ENCODE results near the gene ATP10A. TPM values are rescaled to one million over a fixed set of nuclear protein-coding genes. Genes with fewer than 3 reads are reported as not detected.
A peak's percentile ranks its signal among the peaks of the same experiment; 100 is the strongest.

Gene ATP10A
- total and polyA plus RNA-seq, 8 donors: 0.04 to 1.2 (median 0.41) TPM

DNA sequence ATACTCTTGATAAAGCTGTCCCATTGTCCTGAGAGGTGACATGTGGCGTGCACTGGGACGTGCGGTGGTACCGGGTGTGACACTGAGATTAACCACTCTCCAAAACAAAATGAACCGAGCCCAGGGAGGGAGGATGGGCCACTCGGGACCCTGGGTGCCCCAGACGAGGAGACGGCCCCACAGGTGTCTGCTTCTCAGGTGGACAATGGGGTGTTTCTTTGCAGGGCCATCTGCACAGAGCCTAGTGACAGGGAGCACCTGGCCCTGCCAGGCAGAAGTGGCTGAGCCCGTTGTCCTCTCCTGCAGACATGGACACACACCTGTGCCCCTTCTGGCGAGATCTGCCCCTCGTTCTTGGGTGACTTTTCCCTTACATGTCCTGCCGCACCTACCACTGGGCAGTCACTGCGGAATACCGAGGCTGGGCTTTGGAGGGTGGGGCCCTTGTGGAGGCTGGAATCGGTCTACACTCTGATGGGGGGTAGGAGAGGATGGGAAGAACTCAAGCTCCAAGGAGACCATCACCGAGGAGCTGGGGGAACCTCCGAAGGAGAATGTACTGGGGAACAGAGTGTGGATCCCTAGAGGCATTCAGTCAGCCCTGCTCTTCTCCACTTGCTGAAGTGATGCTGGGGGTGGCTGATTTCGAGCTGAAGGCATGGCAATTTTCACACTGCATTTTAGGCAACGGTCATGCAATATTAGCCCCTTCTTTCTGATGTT is 153.5 kb downstream of the ATP10A start:
- TF ChIP-seq, protein P1, sequence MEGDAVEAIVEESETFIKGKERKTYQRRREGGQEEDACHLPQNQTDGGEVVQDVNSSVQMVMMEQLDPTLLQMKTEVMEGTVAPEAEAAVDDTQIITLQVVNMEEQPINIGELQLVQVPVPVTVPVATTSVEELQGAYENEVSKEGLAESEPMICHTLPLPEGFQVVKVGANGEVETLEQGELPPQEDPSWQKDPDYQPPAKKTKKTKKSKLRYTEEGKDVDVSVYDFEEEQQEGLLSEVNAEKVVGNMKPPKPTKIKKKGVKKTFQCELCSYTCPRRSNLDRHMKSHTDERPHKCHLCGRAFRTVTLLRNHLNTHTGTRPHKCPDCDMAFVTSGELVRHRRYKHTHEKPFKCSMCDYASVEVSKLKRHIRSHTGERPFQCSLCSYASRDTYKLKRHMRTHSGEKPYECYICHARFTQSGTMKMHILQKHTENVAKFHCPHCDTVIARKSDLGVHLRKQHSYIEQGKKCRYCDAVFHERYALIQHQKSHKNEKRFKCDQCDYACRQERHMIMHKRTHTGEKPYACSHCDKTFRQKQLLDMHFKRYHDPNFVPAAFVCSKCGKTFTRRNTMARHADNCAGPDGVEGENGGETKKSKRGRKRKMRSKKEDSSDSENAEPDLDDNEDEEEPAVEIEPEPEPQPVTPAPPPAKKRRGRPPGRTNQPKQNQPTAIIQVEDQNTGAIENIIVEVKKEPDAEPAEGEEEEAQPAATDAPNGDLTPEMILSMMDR (IDR thresholded peaks at IDR 0.05): no peak
- Histone ChIP-seq H3K27ac (no peak overlapping the region), H3K9me3 (no peaks in the 10 kb centered on the region), H3K4me1 (no peaks in the 10 kb centered on the region), H3K36me3 (no peaks in the 10 kb centered on the region), H3K27me3 (no peaks in the 10 kb centered on the region), H3K4me3 (no peak overlapping the region)
- 56 to 60% methylated on average over 19 of the region's 19 CpGs for WGBS, 2 donors
- intact Hi-C loops (cut with DNase I): loop anchor here in 1 of 3 donors (10.0 kb wide), 1 partner anchor 65 kb away; no protein-coding TSS in a partner anchor
- DNase-seq (peak in 1 of 6 donors; percentile 50), FAIRE-seq (no peak), ATAC-seq (no peak)

DNA sequence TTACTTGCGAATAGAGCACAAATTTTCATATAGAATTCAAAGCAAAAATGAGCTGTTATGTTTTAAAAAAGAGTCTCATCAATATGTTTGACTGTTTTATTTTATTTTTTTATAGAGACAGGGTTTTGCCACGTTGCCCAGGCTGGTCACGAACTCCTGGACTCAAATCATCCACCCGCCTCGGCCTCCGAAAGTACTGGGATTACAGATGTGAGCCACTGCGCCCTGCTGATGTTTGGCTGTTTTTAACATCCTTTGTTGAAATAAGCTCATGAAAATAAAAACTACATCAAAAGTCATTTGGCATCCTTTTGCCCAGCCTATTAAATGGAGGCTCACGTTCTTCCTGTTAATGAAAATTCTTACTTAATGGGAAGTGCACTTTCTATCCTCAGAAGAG is 154.7 kb downstream of the ATP10A start:
- no peaks in the 10 kb centered on the region for H3K27me3 ChIP-seq
- H3K9me3 ChIP-seq: no peaks in the 10 kb centered on the region
- no peaks in the 10 kb centered on the region for H3K4me1 ChIP-seq
- intact Hi-C loops (cut with DNase I): loop anchor here in 1 of 3 donors (10.0 kb wide), 1 partner anchor 64 kb away; no protein-coding TSS in a partner anchor
- H3K27ac ChIP-seq: no peak overlapping the region
- no peak overlapping the region for H3K4me3 ChIP-seq
- TF ChIP-seq, protein P1 (IDR thresholded peaks at IDR 0.05): no peak
- DNase-seq (peak in 1 of 6 donors; percentile 10), FAIRE-seq (no peak), ATAC-seq (no peak)
- H3K36me3 ChIP-seq: no peaks in the 10 kb centered on the region
- 72 to 81% methylated on average over 8 of the region's 8 CpGs for WGBS, 2 donors

DNA sequence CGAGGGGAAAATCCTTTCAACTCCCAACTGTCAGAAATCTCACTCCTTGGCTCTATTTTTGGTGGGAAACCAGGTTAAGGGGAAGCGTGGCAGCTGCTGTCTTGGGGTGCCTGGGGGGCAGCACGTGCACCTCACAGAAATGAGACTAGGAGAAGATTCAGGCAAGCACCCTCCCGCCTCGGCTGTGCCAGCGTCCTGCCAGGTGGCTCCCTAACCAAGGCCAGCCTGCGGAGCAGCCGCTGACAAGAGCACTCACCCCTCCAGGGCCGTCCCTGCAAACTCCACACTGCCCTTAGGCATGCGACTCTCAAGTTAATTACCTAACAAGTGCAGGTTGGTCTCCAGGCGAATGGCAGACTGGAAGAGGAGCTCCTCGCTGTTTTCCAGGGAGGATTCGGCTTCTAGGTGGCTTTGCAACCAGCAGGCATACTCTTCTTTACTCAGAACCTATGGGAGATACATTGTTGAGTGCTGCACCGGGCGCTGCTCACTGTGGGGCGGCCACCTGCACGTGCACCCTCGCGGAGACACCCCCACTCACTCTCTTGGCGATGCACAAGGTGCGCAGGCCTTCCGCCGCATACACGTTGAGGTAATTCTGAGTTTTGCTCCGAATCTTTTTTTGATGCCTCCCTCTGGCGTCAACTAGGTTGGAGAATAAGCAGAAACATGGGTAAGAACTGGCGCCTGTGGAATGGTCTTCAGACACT is 155.3 kb downstream of the ATP10A start:
- Histone ChIP-seq H3K9me3 (no peaks in the 10 kb centered on the region), H3K4me3 (no peak overlapping the region), H3K4me1 (no peaks in the 10 kb centered on the region), H3K36me3 (no peaks in the 10 kb centered on the region), H3K27me3 (no peaks in the 10 kb centered on the region), H3K27ac (no peak overlapping the region)
- DNase-seq (peak in 1 of 6 donors; percentile 32), ATAC-seq (no peak), FAIRE-seq (no peak)
- 56 to 66% methylated on average over 27 of the region's 27 CpGs for WGBS, 2 donors
- TF ChIP-seq, protein P1 (IDR thresholded peaks at IDR 0.05): no peak
- intact Hi-C loops (cut with DNase I): loop anchor here in 1 of 3 donors (10.0 kb wide), 1 partner anchor 63 kb away; no protein-coding TSS in a partner anchor

DNA sequence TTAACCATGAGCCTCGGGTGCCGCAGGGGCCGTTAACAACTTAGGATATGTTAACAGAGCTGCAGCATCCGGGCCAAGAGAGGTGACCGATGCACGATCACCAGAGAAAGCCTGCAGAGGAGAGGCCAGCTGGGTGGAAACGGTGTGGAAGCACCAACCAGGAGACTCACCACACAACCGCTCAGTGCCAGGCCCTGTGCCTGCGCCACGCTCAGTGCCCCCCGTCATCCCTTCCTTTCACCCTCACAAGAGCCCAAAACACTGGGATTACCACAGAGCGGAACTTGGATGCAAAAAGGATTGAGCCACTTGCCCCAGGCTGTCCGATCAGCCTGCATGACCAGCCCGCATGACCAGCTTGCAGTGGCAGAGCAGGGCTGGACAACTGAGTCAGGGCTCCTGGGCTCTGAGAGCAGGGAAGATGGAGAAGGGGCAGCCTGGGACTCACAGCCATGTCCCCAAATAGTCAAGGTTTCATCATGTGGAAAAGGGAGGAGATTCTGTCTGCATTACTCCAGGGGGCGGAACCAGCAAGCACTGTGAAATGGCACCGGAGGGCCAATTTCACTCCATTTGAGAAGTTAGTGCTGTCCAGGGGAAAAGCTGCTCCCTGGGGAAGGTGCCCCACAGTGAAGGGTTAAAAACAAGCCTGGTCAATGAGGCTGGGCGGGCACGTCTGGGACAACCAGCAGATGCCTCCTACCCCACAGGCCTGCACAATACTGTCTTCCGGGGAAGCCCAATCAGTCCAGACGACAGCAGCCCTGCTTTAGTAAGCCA is 156.8 kb downstream of the ATP10A start:
- H3K4me3 ChIP-seq: no peak overlapping the region
- DNase-seq: peak in 1 of 6 donors; percentile 25
- no peak for FAIRE-seq
- H3K27me3 ChIP-seq: no peaks in the 10 kb centered on the region
- ATAC-seq: no peak
- TF ChIP-seq, protein P1 (IDR thresholded peaks at IDR 0.05): no peak
- H3K36me3 ChIP-seq: no peaks in the 10 kb centered on the region
- 74 to 80% methylated on average over 20 of the region's 20 CpGs for WGBS, 2 donors
- intact Hi-C loops (cut with DNase I): loop anchor here in 1 of 3 donors (10.0 kb wide), 1 partner anchor 62 kb away; no protein-coding TSS in a partner anchor
- H3K27ac ChIP-seq: no peak overlapping the region
- no peaks in the 10 kb centered on the region for H3K4me1 ChIP-seq
- no peaks in the 10 kb centered on the region for H3K9me3 ChIP-seq
